HK-2 (cell line): ENCODE data around the gene TNFRSF18.

Source experiments
- DNase-seq: peaks from one replicate; pipeline ENCODE4 v3.0.0-alpha.2; 2018; ENCODE audit not compliant: unreplicated experiment

The TNFRSF18 gene

GRCh38 chr1:1228596-1229321 is 22.4 kb upstream of the TNFRSF18 start:
- DNase-seq = no peak

GRCh38 chr1:1228187-1228586 is 21.8 kb upstream of the TNFRSF18 start:
- no peak for DNase-seq

- DNase-seq = no peak
These were observed 21.0 kb upstream of the TNFRSF18 start for GRCh38 chr1:1227386-1227785.

- no peak for DNase-seq
These were observed 20.4 kb upstream of the TNFRSF18 start for GRCh38 chr1:1226566-1227362.

- no peak for DNase-seq
These were observed 19.5 kb upstream of the TNFRSF18 start for GRCh38 chr1:1225913-1226312.

GRCh38 chr1:1225238-1225845 is 18.9 kb upstream of the TNFRSF18 start:
- no peak for DNase-seq

- DNase-seq = no peak
These were observed 17.5 kb upstream of the TNFRSF18 start for GRCh38 chr1:1223891-1224290.

- no peak for DNase-seq
These were observed 16.9 kb upstream of the TNFRSF18 start for GRCh38 chr1:1223321-1223720.

- DNase-seq = no peak
These were observed 16.3 kb upstream of the TNFRSF18 start for GRCh38 chr1:1222575-1223225.

GRCh38 chr1:1221887-1222574 is 15.6 kb upstream of the TNFRSF18 start:
- no peak for DNase-seq

GRCh38 chr1:1220197-1220596 is 13.8 kb upstream of the TNFRSF18 start:
- DNase-seq = no peak

GRCh38 chr1:1219341-1219740 is 12.9 kb upstream of the TNFRSF18 start:
- DNase-seq = no peak

GRCh38 chr1:1218524-1219200 is 12.3 kb upstream of the TNFRSF18 start:
- DNase-seq = no peak

GRCh38 chr1:1217621-1218523 is 11.5 kb upstream of the TNFRSF18 start:
- no peak for DNase-seq

- no peak for DNase-seq
These were observed 10.6 kb upstream of the TNFRSF18 start for GRCh38 chr1:1216770-1217620.

- DNase-seq = no peak
These were observed 9.7 kb upstream of the TNFRSF18 start for GRCh38 chr1:1215881-1216605.

GRCh38 chr1:1215080-1215676 is 8.8 kb upstream of the TNFRSF18 start:
- DNase-seq = no peak
